Measurements from ENCODE around the gene AP3S1. TPM values are rescaled to one million over a fixed set of nuclear protein-coding genes. Genes with fewer than 3 reads are reported as not detected.
A peak's percentile ranks its signal among the peaks of the same experiment; 100 is the strongest.
"Not testable (repeated sequence)": the region's sequence is repeated elsewhere in the genome, so short reads cannot be mapped to it uniquely, and the experiment has no call there.

Gene AP3S1
- total RNA-seq, 1 donor from 2014 or later: 107 TPM

- DNase-seq (ENCODE audit: low spot score): not testable (repeated sequence)
These were observed 16.8 kb upstream of the AP3S1 start for GRCh38 chr5:115824983-115825382.

GRCh38 chr5:115825948-115826347 is 15.8 kb upstream of the AP3S1 start:
- no peak for DNase-seq (ENCODE audit: low spot score)

- DNase-seq (ENCODE audit: low spot score): no peak
These were observed 11.8 kb upstream of the AP3S1 start for GRCh38 chr5:115829913-115830312.

GRCh38 chr5:115831163-115831768 is 10.5 kb upstream of the AP3S1 start:
- DNase-seq (ENCODE audit: low spot score): no peak

GRCh38 chr5:115835481-115835880 is 6.3 kb upstream of the AP3S1 start:
- no peak for DNase-seq (ENCODE audit: low spot score)

DNA sequence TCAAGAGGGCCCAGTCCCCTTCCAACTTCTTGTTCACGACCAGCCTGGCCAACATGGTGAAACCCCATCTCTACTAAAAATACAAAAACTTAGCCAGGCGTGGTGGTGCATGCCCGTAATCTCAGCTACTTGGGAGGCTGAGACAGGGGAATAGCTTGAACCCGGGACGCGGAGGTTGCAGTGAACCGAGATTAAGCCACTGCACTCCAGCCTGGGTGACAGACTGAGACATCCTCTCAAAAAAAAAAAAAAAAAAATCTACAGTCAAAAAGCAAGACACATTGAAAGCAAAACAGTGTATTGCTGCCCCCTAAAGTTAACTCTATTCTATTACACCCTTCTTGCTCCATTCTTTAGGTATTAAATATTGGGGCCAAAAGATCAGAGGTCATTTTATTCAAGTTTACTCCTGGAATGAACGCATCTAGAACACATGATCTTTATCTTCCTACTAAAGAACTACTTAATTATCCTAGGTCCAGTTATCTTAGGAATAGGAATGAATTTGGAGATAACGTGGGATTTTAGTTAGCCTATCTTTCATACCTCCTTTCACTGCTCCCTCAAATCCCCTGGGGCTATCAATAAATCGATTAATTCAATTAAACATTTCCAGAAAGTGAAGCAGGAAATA is 2.7 kb upstream of the AP3S1 start:
- DNase-seq (ENCODE audit: low spot score): no peak

GRCh38 chr5:115840873-115841272 is 862 bp upstream of the AP3S1 start:
- DNase-seq (ENCODE audit: low spot score): no peak

GRCh38 chr5:115842089-115842935 is 577 bp downstream of the AP3S1 start:
- DNase-seq (ENCODE audit: low spot score): peak; percentile 89

- no peak for DNase-seq (ENCODE audit: low spot score)
These were observed 1.2 kb downstream of the AP3S1 start for GRCh38 chr5:115842952-115843351.

DNA sequence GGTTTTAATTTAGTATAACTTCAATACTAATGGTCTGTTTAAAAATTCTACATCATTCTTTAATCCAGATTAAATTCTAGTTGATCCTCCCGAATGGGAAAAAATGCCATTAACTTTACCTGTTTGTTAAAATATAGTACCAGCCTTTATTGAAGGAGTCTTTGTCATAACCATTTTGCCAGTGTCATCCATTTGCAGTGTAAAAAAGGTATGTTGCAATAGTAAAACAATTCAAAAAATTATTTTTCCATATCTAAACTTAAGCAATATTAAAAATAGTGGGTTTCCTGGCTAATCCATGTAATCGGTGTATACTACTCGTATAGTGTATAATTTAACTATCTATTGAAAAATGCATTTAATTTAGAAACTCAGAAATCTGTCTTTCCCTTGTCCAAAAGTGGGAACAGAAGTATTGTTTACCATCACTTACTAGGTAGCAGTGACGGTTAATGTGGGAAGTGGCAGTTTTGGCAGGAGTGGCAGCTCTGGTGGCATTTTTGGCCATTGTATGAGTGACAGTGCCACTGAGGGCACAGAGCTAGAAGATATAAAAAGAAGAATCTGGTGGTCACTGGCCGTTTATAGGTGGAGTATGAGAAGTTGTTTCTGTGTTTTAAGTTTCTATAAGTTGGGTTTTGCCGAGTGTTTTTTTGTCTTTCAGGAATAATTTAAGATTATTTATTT is 1.9 kb downstream of the AP3S1 start:
- DNase-seq (ENCODE audit: low spot score): no peak

GRCh38 chr5:115844321-115844817 is 2.6 kb downstream of the AP3S1 start:
- DNase-seq (ENCODE audit: low spot score): no peak

DNA sequence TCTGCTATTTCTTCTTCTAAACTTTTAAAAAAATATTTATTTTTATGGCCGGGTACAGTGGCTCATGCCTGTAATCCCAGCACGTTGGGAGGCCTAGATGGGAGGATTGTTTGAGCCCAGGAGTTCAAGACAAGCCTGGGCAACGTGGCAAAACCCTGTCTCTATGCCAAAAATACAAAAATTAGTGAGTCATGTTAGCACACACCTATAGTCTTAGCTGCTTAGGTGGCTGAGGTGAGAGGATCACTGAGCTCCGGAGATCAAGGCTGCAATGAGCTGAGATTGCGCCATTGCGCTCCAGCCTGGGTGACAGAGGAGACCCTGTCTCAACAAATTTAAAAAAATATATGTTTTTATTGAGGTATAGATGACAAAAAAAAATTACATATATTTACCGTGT is 5.6 kb downstream of the AP3S1 start:
- no peak for DNase-seq (ENCODE audit: low spot score)

GRCh38 chr5:115849258-115849798 is 7.6 kb downstream of the AP3S1 start:
- DNase-seq (ENCODE audit: low spot score): no peak

- no peak for DNase-seq (ENCODE audit: low spot score)
These were observed 9.1 kb downstream of the AP3S1 start for GRCh38 chr5:115850744-115851416.

DNA sequence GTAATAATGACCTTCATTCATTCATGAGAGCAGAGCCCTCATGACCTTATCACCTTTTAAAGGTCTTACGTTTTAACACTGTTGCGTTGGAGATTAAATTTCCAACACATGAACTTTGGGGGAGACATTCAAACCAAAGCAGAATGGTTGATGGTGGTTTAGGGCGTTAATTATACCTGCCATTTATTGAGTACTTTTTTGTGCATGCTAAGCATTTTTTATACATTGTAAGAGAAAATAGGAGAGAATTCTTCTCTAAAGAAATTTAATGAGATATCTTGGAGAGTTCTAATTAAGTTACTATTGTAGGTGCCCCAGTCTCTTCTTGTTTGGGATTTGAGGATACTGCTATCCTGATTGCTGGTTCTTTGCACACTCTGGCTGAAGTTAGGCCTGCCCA is 12.4 kb downstream of the AP3S1 start:
- DNase-seq (ENCODE audit: low spot score): no peak

DNA sequence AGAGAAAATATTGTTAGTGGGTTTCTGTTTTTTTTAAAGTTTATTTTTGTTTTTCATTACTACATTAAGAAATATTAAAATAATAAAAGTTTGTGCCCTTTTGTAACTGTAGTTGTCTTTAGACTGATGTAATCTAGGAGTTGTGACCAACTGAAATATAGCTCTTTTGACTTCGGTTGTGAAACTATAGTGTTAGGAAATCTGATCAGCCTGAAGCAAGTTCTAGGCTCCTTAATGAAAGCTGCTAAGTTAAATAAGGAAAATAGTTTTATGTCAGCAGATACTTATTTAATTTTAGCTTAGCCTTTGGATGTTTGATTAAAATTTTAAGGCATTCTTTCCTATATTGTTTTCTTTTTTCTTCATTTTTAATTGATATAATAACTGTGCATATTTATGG is 14.2 kb downstream of the AP3S1 start:
- no peak for DNase-seq (ENCODE audit: low spot score)

DNA sequence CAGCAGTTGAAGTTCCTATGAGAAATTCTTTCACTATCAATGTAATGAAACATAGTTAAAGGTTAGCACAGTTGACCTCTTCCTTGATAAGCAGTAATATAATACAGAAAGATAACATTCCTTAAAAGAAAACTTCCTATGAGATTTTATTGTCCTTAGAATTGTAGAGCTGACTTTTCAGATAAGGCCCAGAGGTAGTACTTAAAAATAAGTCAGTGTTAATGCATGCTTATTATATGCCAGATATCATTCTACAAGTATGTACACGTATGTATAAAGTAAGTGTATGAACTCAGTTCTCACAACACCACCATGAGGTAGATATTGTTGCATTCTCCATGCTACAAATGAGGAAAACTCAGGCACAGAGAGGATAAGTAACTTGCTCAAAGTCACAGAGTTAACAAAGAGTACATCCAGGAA is 15.3 kb downstream of the AP3S1 start:
- no peak for DNase-seq (ENCODE audit: low spot score)

DNA sequence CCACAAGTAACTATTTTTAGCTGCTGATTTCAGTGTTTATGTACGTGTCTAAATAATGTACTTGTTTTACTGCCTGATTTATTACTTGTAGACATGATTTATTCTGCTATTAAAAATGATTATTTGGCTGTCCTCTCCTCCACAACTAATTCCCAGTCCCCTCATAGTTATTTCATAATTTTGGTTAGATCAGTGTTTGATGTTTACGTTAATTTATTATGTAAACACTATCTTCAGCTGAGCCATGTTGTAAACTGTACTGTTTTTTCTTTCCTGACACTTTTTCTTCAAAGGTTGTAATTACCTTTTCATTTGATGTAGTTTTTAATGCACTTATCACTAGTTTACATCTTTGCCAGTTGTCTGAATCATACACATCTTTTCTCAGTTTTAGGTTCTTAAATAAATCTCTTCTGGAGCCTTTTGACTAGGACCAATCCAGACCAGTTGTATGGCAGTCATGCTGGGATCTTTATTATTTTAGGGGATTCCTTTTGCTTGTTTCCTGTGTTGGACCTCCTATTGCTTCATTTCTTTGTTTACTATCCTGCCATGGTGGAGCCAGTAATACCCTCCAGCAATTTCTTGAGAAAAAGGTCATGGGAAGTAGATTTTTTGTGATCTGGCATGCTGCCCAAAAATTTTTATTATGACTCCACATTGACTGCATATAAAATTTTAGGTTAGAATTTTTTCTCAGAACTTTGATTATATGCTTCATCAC is 16.1 kb downstream of the AP3S1 start:
- no peak for DNase-seq (ENCODE audit: low spot score)

DNA sequence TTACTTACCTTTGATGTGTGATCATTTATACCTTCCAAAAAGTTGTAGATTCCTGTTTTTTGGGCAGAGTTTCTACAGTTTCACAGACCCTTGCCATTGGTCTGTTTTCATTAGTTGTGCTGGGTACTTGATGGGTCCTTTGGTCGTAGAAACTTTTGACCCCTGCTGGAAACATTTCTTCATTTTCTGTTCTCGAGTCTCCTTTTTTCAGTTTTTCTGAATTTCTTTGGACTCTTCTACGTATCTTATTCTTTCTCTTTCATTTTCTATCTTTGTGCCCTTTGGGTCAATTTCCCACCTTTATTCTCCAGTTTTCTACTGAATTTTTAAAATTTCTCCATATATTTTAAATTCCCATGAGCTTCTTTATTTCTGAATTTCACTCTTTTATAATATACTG is 16.7 kb downstream of the AP3S1 start:
- DNase-seq (ENCODE audit: low spot score): no peak

DNA sequence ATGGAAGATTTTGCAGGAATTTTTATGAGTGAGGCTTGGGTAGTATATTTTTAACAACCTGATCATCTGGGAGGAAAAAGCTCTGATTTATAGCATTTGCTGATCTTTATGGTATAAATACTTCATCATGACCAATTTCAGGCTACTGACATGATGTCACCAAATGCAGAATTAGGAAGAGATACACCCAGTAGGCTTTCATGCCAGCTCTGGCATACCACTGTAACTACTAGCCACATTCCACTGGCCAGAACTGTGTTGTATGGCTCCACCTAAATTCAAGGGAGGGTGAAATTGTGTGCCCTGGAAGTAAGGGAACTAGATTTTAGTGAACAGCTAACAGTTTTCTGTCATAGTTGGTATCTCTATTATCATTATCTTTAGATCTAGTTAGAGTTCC is 17.6 kb downstream of the AP3S1 start:
- no peak for DNase-seq (ENCODE audit: low spot score)

Measured in mesenteric fat pad (tissue), 1 donor.